ENCODE results near the gene USP12.

DNA sequence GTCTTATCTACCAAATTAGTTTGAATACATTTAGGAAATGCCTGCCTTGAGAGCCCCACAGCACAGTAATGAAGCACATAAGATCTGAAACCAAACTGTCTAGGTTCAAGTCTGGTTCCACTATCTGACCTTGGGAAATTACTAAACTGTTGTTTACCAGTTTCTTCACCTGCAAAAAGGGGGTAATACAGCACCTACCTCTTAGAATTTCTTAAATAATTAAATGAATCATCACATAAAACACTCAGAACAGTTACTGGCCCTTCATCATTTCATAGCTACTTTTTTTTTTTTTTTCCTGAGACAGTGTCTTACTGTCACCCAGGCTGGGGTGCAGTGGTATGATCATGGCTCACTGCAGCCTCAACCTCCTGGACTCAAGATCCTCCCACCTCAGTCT is 59.6 kb downstream of the USP12 start:
- TF ChIP-seq, protein P1, sequence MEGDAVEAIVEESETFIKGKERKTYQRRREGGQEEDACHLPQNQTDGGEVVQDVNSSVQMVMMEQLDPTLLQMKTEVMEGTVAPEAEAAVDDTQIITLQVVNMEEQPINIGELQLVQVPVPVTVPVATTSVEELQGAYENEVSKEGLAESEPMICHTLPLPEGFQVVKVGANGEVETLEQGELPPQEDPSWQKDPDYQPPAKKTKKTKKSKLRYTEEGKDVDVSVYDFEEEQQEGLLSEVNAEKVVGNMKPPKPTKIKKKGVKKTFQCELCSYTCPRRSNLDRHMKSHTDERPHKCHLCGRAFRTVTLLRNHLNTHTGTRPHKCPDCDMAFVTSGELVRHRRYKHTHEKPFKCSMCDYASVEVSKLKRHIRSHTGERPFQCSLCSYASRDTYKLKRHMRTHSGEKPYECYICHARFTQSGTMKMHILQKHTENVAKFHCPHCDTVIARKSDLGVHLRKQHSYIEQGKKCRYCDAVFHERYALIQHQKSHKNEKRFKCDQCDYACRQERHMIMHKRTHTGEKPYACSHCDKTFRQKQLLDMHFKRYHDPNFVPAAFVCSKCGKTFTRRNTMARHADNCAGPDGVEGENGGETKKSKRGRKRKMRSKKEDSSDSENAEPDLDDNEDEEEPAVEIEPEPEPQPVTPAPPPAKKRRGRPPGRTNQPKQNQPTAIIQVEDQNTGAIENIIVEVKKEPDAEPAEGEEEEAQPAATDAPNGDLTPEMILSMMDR (IDR thresholded peaks at IDR 0.05), result no peak
- no peak for TF ChIP-seq POLR2AphosphoS5 (IDR thresholded peaks at IDR 0.05)
- TF ChIP-seq POLR2A (IDR thresholded peaks at IDR 0.05), result no peak

All from prostate gland (tissue), 2 donors.